ENCODE data around the gene MXD4. TPM values are rescaled to one million over a fixed set of nuclear protein-coding genes. Genes with fewer than 3 reads are reported as not detected.

The MXD4 gene
- total RNA-seq, 1 donor from 2014 or later = 36.7 TPM

- intact Hi-C loops (cut with micrococcal nuclease) = loop anchor here (1.0 to 5.0 kb wide), 10 partner anchors 9 to 255 kb away; partner anchors contain the start of genes CFAP99, FAM193A, HAUS3 and MXD4
- ATAC-seq (ENCODE audit: low read depth) (peak; percentile 93), DNase-seq (peak; percentile 57)
- POLR2A ChIA-PET = interaction anchor here (0.5 to 1.9 kb wide), 15 partner anchors 9 to 1936 kb away, joined by 3 to 36 read pairs (median 4); partner anchors contain the start of genes CFAP99, HAUS3, MXD4 and POLN
- CTCF ChIA-PET = interaction anchor here (1.0 to 1.2 kb wide), 3 partner anchors 42 to 317 kb away, joined by 3 read pairs; no protein-coding TSS in a partner anchor
- Mint-ChIP-seq H3K27me3 (no peaks in the 10 kb centered on the region), H3K27ac (peak overlapping the region; percentile 97), H3K9me3 (no peaks in the 10 kb centered on the region), H3K4me3 (peak overlapping the region; percentile 70), H3K4me1 (peaks cover 35% of the 10 kb centered on the region), H3K36me3 (ENCODE audit: low read depth) (no peaks in the 10 kb centered on the region)
- no peak for TF ChIP-seq CTCF (IDR thresholded peaks at IDR 0.05)
Observed at GRCh38 chr4:2281575-2282343, 19.9 kb upstream of the MXD4 start.

- DNase-seq = no peak
- TF ChIP-seq CTCF (IDR thresholded peaks at IDR 0.05) = no peak
- Mint-ChIP-seq H3K9me3 (no peaks in the 10 kb centered on the region), H3K27me3 (no peaks in the 10 kb centered on the region), H3K4me1 (peaks cover 35% of the 10 kb centered on the region), H3K4me3 (no peak overlapping the region), H3K27ac (peak overlapping the region; percentile 97), H3K36me3 (ENCODE audit: low read depth) (no peaks in the 10 kb centered on the region)
- intact Hi-C loops (cut with micrococcal nuclease) = loop anchor here (1.0 to 5.0 kb wide), 3 partner anchors 112 to 182 kb away; no protein-coding TSS in a partner anchor
- ChIA-PET POLR2A (interaction anchor here (1.0 to 1.2 kb wide), 2 partner anchors 10 to 19 kb away, joined by 3 to 6 read pairs; partner anchors contain the start of gene MXD4), CTCF (no interaction called here)
- ATAC-seq (ENCODE audit: low read depth) = no peak
Observed at GRCh38 chr4:2280531-2281300, 18.8 kb upstream of the MXD4 start.

DNA sequence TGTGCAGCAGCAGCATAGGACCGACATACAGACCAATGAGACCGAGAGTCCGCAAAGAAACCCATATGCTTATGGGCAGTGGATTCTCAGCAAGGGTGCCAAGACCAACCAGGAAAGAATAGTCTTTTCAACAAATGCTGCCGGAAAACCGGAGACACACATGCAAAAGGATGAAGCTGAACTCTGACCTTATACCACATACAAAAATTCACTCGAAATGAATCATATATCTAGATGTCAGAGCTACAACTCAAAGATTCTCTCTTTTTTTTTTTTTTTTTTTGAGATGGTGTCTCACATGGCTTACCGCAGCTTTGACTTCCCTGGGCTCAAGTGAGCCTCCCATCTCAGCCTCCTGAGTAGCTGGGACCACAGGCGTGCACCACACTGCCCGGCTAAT is 16.0 kb upstream of the MXD4 start:
- no peaks in the 10 kb centered on the region for H3K9me3 Mint-ChIP-seq
- H3K4me1 Mint-ChIP-seq = peaks cover 31% of the 10 kb centered on the region
- CTCF ChIA-PET = interaction anchor here (0.6 kb wide), 1 partner anchor 135 kb away, joined by 4 read pairs; no protein-coding TSS in a partner anchor
- H3K36me3 Mint-ChIP-seq (ENCODE audit: low read depth) = no peaks in the 10 kb centered on the region
- H3K27ac Mint-ChIP-seq = no peak overlapping the region
- POLR2A ChIA-PET = no interaction called here
- no peaks in the 10 kb centered on the region for H3K27me3 Mint-ChIP-seq
- DNase-seq = no peak
- no peak overlapping the region for H3K4me3 Mint-ChIP-seq
- intact Hi-C loops (cut with micrococcal nuclease) = no loop called here
- ATAC-seq (ENCODE audit: low read depth) = no peak
- no peak for TF ChIP-seq CTCF (IDR thresholded peaks at IDR 0.05)

- CTCF ChIA-PET = no interaction called here
- DNase-seq = no peak
Observed at GRCh38 chr4:2276581-2277325, 14.8 kb upstream of the MXD4 start.

More at GRCh38 chr4:2276581-2277325, 14.8 kb upstream of the MXD4 start:
- Mint-ChIP-seq H3K27ac (no peak overlapping the region), H3K36me3 (ENCODE audit: low read depth) (no peaks in the 10 kb centered on the region), H3K27me3 (no peaks in the 10 kb centered on the region), H3K4me3 (no peak overlapping the region), H3K9me3 (no peaks in the 10 kb centered on the region), H3K4me1 (peaks cover 21% of the 10 kb centered on the region)
- intact Hi-C loops (cut with micrococcal nuclease) = no loop called here
- no peak for TF ChIP-seq CTCF (IDR thresholded peaks at IDR 0.05)
- ATAC-seq (ENCODE audit: low read depth) = no peak
- POLR2A ChIA-PET = interaction anchor here (0.7 kb wide), 1 partner anchor 9 kb away, joined by 3 read pairs; no protein-coding TSS in a partner anchor

All from activated B cell treated with CpG ODN at 0.5 μM for 24 hours (primary cell).